GM19468 (cell line): ENCODE results near the gene LMF1.
A peak's percentile ranks its signal among the peaks of the same experiment; 100 is the strongest.
"Not testable (repeated sequence)": the region's sequence is repeated elsewhere in the genome, so short reads cannot be mapped to it uniquely, and the experiment has no call there.

Experiments used
- ATAC-seq: cut with Tn5 transposase; IDR thresholded peaks from one replicate; pipeline ENCODE4 v1.9.1; 2021; ENCODE audit warnings: mild to moderate bottlenecking, moderate library complexity, moderate number of reproducible peaks; ENCODE audit not compliant: unreplicated experiment; ENCODE audit errors: extremely low read depth

LMF1 gene

DNA sequence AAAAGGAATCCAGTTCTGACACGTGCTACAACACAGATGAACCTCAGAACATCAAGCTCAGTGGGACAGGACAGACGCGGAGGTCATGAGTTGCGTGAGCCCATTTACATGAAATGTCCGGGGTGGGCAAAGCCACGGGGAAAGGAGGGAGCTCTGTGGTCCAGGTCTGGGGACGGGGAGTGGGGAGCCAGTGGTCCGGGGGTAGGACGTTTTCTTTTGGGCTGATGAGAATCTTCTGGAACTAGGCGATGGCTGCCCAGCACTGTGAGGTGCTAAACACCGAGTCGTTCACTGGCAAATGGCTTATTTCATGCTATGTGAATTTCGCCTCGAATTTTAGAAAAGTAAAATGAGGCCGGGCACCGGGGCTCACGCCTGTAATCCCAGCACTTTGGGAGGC, 2.6 kb upstream of the LMF1 start:
- no peak for ATAC-seq

DNA sequence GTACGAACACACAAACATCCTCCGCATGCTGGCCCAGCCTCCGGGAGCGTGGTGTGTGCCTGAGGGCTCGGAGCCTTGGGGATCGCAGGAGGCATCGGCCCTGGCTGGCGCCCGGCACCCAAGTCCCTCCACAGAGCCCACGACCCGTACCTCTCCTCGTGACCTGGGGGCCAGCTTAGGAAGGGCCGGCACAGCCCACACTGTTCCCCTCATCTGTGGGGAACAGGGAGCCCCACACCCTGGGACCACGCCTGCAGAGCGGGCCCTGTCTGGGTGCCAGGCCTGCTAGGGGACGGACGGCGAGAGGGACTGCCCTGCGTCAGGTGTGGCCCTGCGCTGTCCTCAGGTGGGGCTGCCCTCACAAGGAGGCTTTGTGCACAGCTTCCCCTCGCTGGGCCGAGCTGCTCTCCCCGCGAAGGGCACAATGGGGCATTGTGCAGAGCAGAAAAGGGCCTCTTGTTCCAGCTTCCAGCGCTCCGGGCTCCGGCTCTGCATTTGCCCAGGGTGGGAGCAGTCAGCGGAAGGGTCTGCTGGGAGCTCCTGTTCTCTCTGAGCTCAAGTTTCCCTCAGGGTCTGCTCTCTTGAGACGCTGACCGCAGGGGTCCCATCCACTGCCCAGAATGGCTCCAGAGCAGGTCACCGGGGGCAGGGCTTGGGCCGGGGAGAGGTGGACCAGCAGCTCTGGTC, 1.7 kb upstream of the LMF1 start:
- ATAC-seq = no peak

DNA sequence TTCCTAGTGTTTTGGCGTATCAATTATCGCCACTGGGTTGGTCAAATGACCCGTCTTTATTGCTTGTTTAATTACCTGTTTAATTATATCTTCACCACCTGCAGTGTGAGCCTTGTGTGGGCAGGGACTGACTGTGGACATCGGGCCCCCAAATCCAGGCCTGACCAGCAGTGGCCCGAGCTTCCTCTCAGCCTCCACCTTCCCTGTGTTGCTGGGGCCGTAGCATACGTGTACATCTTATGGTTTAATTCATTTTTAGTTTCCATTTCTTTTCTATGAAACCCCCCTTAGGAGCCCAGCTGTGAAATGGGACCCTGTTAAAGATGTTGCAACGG, 1.2 kb upstream of the LMF1 start:
- no peak for ATAC-seq

DNA sequence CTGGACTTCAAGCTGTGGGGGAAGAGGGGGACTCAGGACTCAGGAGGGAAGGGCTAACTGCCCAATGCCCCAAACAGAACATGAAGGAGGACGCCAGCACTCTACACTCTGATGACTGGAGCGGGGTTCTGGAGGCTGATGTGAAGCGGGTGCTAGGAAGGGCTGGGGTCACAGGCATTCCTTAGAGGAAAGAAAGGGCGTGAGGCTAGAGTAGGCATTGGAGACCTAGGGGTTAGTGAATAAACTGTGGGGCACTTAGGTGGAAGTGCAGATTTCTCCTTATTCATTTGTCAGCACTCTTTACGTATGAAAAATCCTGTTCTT, 760 bp upstream of the LMF1 start:
- no peak for ATAC-seq

DNA sequence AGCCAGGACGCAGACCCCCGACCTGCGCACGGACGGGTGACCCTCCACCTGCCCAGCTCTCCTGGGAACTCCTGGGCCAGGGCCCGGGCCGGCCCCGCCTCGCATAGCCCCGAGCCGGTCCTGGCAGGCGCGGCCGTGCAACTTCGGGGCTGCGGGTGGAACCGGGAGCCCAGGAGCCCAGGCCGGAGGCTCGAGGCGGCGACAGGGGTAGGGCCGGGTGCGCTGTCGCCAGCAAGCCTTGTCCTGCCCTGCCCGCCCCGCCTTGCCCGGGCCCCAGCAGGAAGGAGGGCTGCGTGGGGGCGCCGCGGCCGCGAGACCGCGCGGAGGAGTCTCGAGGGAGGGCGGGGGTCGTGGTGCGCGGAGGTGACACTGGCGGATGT, 408 bp downstream of the LMF1 start:
- ATAC-seq = peak; percentile 3

DNA sequence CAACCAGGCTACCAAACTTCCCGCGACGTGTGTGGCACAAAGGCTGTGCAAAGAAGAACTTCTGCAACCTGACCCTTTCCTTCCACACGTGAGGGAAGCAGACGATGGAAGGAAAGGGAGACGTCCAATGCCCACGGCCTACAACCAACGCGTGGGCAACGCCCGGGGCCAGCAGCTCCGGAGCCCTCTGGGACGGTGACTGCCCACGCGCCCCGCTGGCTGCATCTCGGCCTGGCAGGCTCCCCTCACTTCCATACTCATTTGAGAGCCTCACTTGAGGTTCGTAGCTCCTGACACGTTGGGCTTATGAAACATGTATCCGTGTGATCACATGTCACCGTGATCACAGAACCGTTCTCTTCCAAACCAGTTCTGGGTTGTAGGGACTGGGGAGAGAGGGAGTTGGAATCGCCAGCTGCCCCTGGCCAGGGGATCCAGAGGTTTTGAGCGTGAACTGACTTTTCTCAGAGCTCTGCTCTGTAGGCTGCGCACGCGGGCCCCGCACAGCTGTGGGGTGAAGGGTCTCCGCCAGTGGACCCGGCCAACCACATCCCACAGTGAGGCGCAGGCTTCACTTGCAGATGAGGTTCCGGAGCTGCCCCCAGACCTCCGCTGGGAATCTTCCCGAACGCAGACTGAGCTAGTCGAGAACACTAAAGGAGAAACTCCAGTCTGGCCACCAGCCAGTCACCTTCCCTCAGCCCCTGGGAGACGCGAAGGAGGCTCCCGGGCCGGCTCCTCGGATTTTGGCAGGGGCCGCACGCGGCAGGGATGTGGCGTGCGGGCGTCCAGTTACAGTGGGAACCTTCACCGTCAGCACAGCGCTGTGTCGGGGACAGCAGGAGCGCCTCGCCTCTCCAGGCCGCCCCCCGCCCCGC, 1.0 kb downstream of the LMF1 start:
- ATAC-seq = no peak

DNA sequence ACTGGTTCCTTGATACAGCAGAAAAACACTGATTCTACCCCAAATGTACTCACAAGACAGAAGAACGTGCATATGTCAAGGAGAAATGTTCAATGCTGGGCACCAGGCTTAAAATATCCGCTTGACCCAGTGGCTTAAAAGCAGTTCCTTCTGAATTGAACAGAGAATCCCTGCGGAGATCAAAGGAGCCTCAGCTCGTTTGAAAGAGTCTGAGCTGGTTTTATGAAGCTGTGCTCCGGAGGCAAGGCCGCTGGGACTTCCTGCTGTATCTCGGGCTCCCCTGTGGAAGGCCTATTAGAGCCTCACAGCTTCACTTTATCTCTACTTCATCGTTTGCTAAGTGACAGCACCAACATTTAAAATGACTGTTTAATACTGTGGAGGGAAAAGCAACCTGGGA, 2.2 kb downstream of the LMF1 start:
- ATAC-seq = no peak

DNA sequence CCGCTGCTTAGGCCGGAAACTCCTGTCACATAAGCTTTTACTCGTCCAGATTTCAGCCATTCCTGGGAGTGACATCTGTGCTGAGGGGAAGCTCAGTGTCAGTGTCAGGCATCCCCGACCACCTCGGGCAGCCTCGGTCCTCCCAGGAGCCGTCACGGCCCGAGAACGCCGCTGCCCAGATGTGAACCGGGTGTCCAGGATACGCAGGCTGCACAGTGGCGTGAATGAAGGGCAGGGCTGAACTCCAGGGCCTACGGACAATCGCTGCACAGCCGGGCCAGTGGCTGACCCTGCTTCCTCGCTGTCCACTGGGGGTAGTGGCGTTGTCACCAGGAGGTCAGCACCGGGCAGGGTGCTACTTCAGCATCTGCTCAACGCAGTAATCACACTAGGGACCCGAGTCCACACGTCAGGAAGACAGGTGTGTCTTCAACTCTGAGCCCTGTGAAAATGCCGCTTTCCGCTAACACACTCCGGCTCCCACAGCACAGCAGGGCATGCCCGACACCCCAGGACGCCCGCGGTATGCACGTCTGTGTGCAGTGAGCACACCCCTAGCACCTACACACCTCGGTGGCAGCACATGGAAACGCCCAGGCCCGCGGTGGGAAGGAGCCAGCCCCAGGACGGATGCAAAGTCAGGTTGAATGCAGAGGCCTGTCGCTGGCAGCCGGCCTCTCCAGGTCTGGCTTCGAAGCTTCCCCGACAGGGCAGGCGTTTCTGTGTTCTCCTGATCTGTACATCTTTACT, 3.1 kb downstream of the LMF1 start:
- no peak for ATAC-seq

DNA sequence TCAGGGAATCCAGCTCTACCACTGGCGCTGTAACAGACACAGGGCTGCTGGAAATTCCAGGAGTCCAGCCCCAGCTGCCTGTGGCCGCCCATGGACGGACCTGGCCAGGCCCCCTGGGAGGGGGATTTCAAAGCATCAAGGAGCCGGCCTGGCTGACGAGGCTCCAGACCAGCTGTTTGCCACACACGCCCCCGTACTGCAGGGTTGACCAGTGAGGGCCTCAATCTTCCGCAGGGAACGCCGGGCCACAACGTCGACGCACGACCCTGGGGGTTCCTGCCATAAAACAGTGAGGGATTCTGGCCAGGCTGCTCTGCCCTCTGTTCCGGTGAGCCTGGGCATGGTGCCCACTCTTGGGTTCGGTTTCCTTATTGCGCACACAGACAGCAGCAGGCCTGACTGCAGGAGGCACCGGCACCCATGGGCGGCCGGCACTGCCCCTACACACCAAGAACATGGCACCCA, 3.7 kb downstream of the LMF1 start:
- no peak for ATAC-seq

DNA sequence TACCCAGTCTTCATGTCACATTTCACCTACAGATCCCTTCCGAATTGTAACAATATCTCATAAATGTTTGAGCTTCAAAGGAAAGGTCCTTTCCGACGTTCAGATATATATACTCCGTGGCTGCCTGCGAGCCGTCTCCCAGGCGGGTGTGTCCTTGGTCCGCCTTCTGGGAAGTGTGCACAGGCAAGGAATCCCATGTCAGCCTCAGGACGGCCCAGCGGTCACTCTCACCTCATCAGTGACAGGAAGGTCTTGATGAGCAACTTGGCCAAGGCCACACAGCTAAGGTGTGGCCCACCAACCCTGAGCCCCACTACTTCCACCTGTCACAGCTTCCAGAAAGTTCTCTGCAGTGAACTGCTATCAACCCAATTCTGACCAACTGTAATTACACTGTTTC, 4.3 kb downstream of the LMF1 start:
- no peak for ATAC-seq

DNA sequence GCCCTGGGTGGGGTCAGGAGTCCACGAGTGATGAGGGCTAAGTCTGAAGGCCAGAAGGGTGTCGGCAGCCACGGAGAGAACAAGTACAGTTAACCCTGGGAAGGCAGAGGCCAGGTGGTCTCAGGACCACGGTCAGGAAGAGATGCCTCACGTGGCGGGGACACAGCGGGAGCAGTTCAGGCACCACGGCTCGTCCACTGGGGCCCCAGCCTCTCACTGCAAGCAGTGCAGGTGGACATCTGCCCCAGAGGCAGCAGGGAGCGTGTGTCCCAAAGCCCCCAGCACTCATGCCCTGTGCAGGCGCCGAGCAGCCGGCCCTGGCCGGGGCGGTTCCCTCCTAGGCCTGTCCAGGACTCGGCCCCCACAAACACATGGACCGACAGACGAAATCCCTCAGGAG, 4.7 kb downstream of the LMF1 start:
- no peak for ATAC-seq

DNA sequence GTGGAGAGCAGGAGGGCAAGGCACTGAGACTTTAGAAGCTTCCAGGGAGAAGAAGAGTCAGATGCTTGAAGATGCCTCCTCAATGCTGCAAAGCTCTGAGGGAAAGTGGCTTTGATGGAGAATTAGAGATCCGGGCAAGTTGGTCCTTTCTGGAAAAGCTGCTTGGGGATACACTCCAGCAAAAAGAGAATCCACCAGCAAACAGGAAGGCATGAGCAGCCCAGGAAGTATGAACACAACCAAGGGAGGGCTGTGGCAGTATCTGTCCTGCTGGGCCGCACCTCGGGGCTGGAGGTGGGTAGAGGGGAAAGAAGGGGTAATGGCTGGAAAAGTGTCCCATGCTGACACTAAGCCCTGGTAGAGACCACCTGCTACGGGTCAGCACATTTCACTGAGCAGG, 5.3 kb downstream of the LMF1 start:
- ATAC-seq = no peak

DNA sequence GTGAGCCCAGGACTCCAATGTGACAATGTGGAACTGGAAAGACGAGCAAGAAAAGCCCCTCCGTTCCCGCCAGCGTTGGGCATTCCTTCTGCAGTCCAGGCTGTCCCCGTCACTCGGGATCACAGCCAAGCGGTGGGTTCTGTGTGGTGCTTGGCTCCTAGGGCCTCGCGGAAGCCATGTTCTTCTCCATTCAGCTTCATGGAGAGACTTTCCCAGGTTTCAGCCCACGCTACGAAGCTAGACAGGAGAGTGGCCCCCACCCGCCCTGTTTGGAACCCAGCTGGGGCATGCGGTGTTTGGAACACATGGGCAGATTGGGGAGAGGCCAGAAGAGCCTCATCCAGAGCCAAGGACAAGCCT, 5.8 kb downstream of the LMF1 start:
- ATAC-seq = no peak

DNA sequence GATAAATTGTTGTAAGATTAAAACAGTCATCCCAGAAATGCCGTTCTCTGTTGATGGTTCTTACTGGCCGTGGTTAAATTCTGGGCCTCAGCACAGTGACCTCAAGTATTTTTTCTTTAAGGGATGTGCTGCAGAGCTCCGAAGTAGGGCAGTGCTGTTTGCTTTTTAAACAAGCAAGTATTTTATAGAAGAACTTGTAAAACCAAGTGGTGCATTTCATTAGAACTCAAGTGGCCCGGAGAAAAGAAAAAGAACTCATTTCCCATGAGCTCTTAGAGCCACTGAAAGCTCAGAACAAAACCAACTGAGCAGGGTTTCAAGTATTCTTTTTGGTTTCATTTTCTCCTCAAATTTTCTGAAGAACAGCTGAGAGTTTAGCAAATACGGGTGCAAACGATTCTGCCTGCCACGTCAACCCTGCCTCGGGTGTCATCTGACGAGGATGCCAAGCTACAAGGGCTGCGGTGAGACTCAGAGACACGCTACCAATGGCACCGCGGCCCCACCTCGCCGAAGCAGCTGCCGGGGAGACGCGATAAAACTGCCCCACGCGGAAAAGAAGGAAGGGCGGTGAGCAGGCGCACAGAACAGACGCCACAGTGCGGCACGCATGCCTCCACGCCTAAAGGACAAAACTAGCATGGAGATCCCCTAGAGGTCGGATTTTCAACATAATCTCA, 6.3 kb downstream of the LMF1 start:
- ATAC-seq = no peak

DNA sequence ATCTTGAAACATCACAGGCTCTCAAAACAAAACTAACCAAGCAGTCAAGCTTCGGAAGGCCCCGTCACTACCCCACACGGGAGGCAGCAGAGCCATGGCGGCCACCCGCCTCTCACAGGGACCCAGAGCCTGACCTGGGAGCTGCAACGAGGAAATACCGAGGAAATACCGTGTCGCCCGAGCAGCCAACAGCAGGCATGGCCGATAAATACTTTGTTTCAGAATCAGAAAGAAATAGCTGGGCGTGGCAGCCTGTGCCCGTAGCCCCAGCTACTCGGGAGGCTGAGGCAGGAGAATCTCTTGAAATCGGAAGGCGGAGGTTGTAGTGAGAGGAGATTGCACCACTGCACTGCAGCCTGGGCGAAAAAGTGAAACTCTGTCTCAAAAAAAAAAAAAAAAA, 6.9 kb downstream of the LMF1 start:
- ATAC-seq = no peak

DNA sequence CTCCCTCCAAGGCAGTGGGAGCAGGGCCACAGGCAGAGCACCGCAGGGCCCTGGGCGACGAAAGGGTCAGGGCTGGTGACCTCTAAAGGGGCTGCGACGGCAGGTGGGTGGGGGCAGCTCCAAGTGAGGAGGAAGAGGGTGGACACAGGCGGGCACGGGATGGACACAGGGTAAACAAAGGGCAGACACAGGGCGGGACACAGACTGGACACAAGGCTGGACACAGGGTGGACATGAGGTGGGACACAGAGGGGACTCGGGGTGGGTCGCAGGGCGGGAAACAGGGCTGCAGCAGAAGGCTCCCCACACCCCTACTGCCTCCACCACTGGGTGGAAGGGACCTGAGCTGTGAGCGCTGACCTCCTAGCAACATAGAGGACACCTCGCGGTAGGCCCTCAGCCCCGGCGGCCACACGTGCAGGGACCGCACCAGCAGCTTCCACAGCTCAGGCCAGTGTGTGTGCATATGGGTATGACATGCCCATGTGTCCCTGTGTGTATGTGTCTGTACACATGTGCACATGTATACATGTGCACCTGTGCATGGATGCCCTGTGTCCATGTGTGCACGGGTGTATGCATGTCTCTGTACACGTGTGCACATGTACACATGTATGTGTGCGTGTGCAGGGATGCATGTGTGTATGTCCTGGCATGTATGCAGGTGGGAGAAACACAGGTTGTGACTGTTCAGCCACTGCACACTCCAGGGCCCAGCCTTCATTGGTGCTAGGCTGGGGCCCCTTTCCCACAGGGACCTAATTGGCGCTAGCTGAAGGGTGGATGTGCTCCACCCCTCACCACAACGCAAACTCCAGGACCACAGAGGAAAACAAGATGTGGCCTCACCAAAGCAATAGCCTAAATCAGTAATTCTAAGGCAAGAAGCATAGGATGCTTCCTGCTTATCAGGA, 7.6 kb downstream of the LMF1 start:
- no peak for ATAC-seq

DNA sequence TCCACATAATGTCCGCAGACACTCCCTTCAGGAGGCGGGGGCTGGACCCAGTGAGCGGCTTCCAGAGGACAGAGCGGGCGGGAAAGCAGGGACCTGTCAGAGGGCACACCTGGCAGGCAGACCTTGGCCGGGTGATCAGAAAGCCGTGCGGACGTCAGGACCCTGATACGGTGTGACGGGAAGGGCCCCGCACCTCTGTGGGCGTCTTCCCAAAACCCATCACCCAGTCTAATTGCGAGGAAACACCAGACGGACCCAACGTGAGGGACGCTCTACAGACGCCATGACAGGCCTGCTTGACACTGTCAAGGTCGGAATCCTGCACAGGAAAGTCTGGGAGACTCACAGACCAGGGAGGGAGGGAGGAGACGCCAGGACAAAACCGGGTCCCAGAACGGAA, 8.4 kb downstream of the LMF1 start:
- ATAC-seq = no peak

DNA sequence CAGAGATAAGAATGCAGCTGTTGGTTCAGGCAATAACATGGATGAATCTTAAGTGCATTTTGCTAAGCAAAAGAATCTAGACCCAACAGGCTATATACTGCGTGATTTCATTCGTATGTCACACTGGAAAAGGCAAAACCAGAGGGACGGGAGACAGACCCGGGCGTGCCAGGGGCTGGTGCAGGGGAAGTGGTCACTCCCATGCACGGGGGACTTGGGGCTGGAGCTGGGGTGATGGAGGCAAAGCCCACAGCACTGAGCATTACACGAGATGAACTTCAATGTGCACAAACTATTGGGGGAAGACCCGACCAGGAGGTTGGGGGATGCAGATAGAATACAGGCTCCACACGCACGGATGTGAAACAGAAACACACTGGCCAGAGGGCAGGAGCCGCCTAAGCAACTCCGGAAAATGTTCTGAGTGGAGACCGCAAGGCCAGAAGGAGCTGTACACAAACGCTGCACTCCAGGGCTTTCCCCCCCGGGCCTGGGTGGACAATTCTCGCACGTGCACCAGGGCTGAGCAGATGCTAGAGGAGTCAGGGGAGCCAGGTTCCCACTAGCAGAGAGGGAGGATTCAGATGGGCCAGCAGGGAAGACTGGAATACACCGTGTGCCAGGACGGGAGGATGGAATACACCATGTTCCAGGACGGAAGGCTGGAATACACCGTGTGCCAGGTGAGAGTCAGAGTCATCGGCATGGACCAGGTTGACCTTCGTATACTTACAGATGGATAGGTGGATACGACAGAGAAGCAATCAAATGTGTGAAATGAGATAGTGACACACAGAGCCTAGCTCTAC, 11.3 kb downstream of the LMF1 start:
- no peak for ATAC-seq

DNA sequence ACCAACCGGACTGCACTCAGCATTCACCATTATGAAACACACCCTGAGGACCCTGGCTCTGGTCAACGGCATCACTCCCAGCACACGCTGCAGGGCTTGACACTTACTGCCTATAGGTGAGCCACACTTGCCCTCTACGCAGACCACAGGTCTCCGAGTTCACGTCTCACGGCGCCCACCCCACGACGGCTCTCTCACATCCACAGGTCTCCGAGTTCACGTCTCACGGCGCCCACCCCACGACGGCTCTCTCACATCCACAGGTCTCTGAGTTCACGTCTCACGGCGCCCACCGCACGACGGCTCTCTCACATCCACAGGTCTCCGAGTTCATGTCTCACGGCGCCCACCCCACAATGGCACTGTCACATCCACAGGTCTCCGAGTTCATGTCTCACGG, 15.0 kb downstream of the LMF1 start:
- ATAC-seq = not testable (repeated sequence)
